Gastrocnemius medialis (tissue), 4 donors: ENCODE measurements around the gene KRT78.

ENCODE experiments used
- CTCF ChIP-seq, 5 experiments: fragments of 450-650 bp in 3 of 5; fragments of 200-600 bp in 2 of 5; sonication (generic) in 2 of 5; IDR thresholded peaks in 4 of 5; conservative IDR thresholded peaks in 1 of 5; 1 replicate in 4 of 5; 2 replicates in 1 of 5; pipeline ENCODE4 v1.5.1; 2016 to 2019; ENCODE audit warnings: antibody characterized with exemption in 5 of 5, mild to moderate bottlenecking in 3 of 5, moderate library complexity in 3 of 5
- POLR2A ChIP-seq, 2 donors: fragments of 450-650 bp; IDR thresholded peaks; one replicate each; pipeline ENCODE4 v1.6.1; 2017; ENCODE audit warnings: antibody characterized with exemption in 2 of 2, mild to moderate bottlenecking in 2 of 2, moderate library complexity in 2 of 2

GRCh38 chr12:52865090-52865944 is 16.5 kb upstream of the KRT78 start:
- peak in 4 of 5 experiments; percentile 22 to 56 (median 46) for TF ChIP-seq CTCF (IDR thresholded peaks at IDR 0.05 in 4 of 5, conservative IDR thresholded peaks at IDR 0.05 in 1 of 5)
- no peak for TF ChIP-seq POLR2A (IDR thresholded peaks at IDR 0.05)
